Lower leg skin (tissue), 4 donors: ENCODE data around the gene CCDC141. TPM values are rescaled to one million over a fixed set of nuclear protein-coding genes. Genes with fewer than 3 reads are reported as not detected.
"Not testable (repeated sequence)": the region's sequence is repeated elsewhere in the genome, so short reads cannot be mapped to it uniquely, and the experiment has no call there.

Experiments used
- DNase-seq, 2 donors: peaks; one replicate each; pipeline ENCODE4 v3.0.0-alpha.2; 2019; ENCODE audit warnings: low spot score in 2 of 2
- H3K4me3 ChIP-seq: fragments of 200-600 bp; sonication (generic); 2 replicates; pipeline ENCODE4 v1.5.1; 2017; ENCODE audit warnings: mild to moderate bottlenecking, low read depth; ENCODE audit not compliant: poor library complexity, severe bottlenecking
- POLR2A ChIP-seq, 2 donors: fragments of 450-650 bp; IDR thresholded peaks; one replicate each; pipeline ENCODE4 v1.6.1; 2016 to 2017; ENCODE audit warnings: antibody characterized with exemption in 2 of 2, mild to moderate bottlenecking in 1 of 2, moderate library complexity in 1 of 2
- WGBS, 2 donors: methylation state at CpG; one replicate each; pipeline ENCODE4 v1.1.5; 2018; 5-methylcytosine and 5-hydroxymethylcytosine counted together
- intact Hi-C: fragments of 100-400 bp; cut with DNase I; formaldehyde crosslinking; loops from one replicate; pipeline ENCODE4 v1.15.0; 2023; ENCODE audit warnings: low total_unique reads
- total RNA-seq, 4 donors: library from RNA; depleted of rRNA; stranded (reverse); fragments of >200 nt; gene quantifications; one replicate each; pipeline ENCODE4 v1.1.0, GENCODE V29; 2016
- TF ChIP-seq, protein P1 (sequence below), 3 donors: fragments of 450-650 bp; IDR thresholded peaks; one replicate each; pipeline ENCODE4 v1.5.1; 2016; ENCODE audit warnings: antibody characterized with exemption in 3 of 3, mild to moderate bottlenecking in 3 of 3, moderate library complexity in 2 of 3

Gene CCDC141
- total RNA-seq, 4 donors from 2014 or later = 0.15 to 0.71 (median 0.17) TPM; not detected in 1

DNA sequence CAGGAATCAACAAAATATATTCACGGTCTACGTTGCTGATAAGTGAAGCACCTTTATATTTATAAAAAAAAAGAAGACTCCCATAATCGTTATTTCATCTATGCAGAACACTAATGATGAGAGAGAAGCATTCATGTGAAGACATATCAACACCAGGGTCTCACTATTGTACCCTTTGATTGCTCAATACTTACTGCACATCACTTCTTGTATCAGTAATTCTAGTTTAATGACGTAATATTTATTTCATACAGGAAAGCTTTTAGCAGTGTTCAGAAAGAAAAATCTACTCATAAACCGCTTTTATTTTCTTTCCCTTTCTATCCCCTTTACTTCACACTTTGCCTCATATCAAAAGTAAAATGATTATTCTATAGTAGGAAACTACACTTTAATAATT is 30.7 kb downstream of the CCDC141 start:
- DNase-seq = no peak
- WGBS, 2 donors = 93 to 94% methylated on average over 5 of the region's 5 CpGs
- H3K4me3 ChIP-seq = no peak overlapping the region
- TF ChIP-seq, protein P1, sequence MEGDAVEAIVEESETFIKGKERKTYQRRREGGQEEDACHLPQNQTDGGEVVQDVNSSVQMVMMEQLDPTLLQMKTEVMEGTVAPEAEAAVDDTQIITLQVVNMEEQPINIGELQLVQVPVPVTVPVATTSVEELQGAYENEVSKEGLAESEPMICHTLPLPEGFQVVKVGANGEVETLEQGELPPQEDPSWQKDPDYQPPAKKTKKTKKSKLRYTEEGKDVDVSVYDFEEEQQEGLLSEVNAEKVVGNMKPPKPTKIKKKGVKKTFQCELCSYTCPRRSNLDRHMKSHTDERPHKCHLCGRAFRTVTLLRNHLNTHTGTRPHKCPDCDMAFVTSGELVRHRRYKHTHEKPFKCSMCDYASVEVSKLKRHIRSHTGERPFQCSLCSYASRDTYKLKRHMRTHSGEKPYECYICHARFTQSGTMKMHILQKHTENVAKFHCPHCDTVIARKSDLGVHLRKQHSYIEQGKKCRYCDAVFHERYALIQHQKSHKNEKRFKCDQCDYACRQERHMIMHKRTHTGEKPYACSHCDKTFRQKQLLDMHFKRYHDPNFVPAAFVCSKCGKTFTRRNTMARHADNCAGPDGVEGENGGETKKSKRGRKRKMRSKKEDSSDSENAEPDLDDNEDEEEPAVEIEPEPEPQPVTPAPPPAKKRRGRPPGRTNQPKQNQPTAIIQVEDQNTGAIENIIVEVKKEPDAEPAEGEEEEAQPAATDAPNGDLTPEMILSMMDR (IDR thresholded peaks at IDR 0.05) = no peak
- TF ChIP-seq POLR2A (IDR thresholded peaks at IDR 0.05) = no peak
- intact Hi-C loops = no loop called here

DNA sequence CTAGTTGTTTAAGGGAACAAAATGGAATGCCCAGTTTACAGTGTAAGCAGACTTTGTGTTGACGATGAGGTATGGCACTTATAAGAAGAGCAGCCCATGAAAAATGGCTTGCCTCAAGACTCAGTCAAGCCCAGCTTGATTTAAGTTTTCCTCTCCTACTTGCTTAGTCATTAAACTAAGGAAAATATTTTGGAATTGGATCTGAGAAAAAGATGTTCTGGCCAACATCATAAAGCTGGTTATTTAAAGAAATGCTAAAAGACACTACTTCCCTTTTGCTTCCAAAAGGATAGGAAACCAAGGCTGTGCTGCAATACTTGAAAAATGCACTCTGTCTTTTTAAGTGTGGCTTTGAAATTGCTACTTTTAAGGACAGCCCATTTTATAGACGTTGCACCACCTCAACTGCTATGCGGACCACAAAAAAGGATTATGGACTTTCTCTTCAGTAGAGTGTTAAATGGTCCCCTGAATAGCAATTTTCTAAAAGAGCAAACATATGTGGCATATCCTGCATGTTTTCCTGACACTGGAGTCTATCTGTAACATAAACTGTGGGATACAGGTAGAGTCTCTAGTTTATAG is 32.1 kb downstream of the CCDC141 start:
- TF ChIP-seq POLR2A (IDR thresholded peaks at IDR 0.05) = no peak
- TF ChIP-seq, protein P1 (IDR thresholded peaks at IDR 0.05) = no peak
- DNase-seq = no peak
- H3K4me3 ChIP-seq = no peak overlapping the region
- intact Hi-C loops = no loop called here
- 48 to 51% methylated on average over 3 of the region's 3 CpGs for WGBS, 2 donors

DNA sequence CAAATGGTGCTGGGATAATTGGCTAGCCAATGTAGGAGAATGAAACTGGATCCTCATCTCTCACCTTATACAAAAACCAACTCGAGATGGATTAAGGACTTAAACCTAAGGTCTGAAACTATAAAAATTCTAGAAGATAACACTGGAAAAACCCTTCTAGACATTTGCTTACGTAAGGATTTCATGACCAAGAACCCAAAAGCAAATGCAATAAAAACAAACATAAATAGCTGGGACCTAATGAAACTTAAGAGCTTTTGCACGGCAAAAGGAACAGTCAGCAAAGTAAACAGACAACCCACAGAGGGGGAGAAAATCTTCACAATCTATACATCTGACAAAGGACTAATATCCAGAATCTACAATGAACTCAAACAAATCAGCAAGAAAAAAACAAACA is 35.7 kb downstream of the CCDC141 start:
- whole genome bisulfite sequencing, 2 donors = 86 to 87% methylated on average over 3 of the region's 3 CpGs
- intact Hi-C loops, H3K4me3 ChIP-seq, DNase-seq: not testable (repeated sequence)

DNA sequence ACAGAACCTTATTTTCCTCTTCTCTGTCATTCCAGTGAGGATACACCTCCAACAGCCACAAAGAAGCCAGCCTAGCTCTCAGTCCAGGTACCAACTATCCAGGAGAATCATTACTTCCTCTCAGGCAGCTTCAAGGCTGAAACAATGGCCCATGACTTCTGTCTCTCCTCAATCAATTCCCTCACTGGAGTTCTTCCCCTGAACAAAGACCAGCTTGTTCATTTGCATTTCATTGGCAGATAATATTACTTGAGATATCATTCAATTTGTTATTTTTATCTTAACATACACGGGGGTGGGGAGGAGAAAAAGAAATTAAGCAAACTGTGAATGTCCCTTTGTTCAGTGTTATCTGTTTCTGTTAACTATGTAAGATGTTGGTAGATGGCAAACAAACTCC is 44.0 kb downstream of the CCDC141 start:
- WGBS, 2 donors = 62 to 65% methylated on average over 1 of the region's 1 CpG
- intact Hi-C loops = no loop called here
- TF ChIP-seq, protein P1 (IDR thresholded peaks at IDR 0.05) = no peak
- no peak for TF ChIP-seq POLR2A (IDR thresholded peaks at IDR 0.05)
- H3K4me3 ChIP-seq = no peak overlapping the region
- DNase-seq = no peak

DNA sequence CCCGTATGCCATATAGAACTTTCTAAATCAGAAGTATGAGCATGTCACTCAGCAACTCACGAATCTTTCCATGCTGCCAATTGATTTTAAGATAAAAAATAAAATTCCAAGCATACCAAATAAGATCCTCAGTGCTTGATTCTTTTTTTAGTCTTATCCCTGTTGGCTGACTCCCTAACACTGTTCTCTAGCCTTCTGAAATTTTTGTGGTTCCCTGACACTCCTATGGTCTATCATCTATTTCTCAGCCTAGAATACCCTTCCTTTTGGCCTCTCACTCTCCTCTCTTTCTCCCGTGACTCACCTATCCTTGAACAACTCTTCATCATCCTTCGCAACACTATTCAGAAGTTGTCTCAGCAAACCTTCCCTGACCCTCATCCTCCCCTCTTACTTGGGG is 50.5 kb downstream of the CCDC141 start:
- 69 to 73% methylated on average over 4 of the region's 4 CpGs for WGBS, 2 donors
- H3K4me3 ChIP-seq = no peak overlapping the region
- no peak for DNase-seq
- intact Hi-C loops = no loop called here
- TF ChIP-seq POLR2A (IDR thresholded peaks at IDR 0.05) = no peak
- TF ChIP-seq, protein P1 (IDR thresholded peaks at IDR 0.05) = no peak

DNA sequence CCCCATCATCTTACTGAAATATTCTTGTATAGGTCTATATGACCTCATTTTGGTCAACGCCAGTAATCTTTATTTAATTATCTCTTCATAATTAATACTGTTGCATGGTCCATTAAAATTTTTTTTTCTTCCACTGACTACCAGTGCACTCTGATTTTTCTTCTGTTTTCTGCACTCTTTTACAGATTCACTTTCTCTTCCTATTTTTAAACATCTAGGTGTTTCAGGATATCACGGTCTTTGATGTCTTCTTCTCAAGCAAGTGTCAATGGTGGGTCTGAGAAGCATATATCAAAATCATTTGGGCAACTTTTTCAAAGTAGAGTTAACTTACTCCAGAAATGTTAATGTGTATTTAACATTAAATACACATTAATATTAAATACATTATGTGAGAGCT is 51.4 kb downstream of the CCDC141 start:
- TF ChIP-seq, protein P1 (IDR thresholded peaks at IDR 0.05) = no peak
- TF ChIP-seq POLR2A (IDR thresholded peaks at IDR 0.05) = no peak
- H3K4me3 ChIP-seq = no peak overlapping the region
- no peak for DNase-seq
- intact Hi-C loops = no loop called here
- WGBS, 2 donors = 80 to 82% methylated on average over 2 of the region's 2 CpGs
